BLaER1 treated with 17β-estradiol and CSF1 and Interleukin-3, amounts not matched to agents 10 nM and 100 nM (cell line): ENCODE measurements around the gene ROBO1.
A peak's percentile ranks its signal among the peaks of the same experiment; 100 is the strongest.

Experiments used
- H3K27ac ChIP-seq, 11 experiments: shearing (Covaris generic); formaldehyde crosslinking; 2 replicates each; pipeline ENCODE4 v1.8.1; 2022
- H3K27me3 ChIP-seq, 11 experiments: shearing (Covaris generic); formaldehyde crosslinking; 2 replicates each; pipeline ENCODE4 v1.8.1; 2022
- H3K36me3 ChIP-seq, 11 experiments: shearing (Covaris generic); formaldehyde crosslinking; 2 replicates each; pipeline ENCODE4 v1.8.1; 2022
- H3K4me1 ChIP-seq, 10 experiments: shearing (Covaris generic); formaldehyde crosslinking; 2 replicates each; pipeline ENCODE4 v1.8.1; 2022
- H3K4me2 ChIP-seq, 11 experiments: shearing (Covaris generic); formaldehyde crosslinking; 2 replicates each; pipeline ENCODE4 v1.8.1; 2022
- H3K4me3 ChIP-seq, 10 experiments: shearing (Covaris generic); formaldehyde crosslinking; 2 replicates each; pipeline ENCODE4 v1.8.1; 2022
- H3K9ac ChIP-seq, 11 experiments: shearing (Covaris generic); formaldehyde crosslinking; 2 replicates each; pipeline ENCODE4 v1.8.1; 2022
- H3K9me3 ChIP-seq, 11 experiments: shearing (Covaris generic); formaldehyde crosslinking; replicated peaks in 1 of 11; 2 replicates each; pipeline ENCODE4 v1.8.1; 2022
- H4K20me1 ChIP-seq, 11 experiments: shearing (Covaris generic); formaldehyde crosslinking; 2 replicates each; pipeline ENCODE4 v1.8.1; 2022
- Cebpa-rat ChIP-seq, 11 experiments: shearing (Covaris generic); IDR thresholded peaks; 2 replicates each; pipeline ENCODE4 v1.8.1; 2022

Gene ROBO1

GRCh38 chr3:78666470-78666800, 1101.4 kb downstream of the ROBO1 start:
- no peak for TF ChIP-seq Cebpa-rat (IDR thresholded peaks at IDR 0.05)
- H3K27ac ChIP-seq = no peak overlapping the region

GRCh38 chr3:78665776-78666469, 1101.9 kb downstream of the ROBO1 start:
- peaks cover 18 to 92% (median 60%) of the 10 kb centered on the region in 11 experiments for H3K36me3 ChIP-seq
- H3K4me2 ChIP-seq = no peak overlapping the region
- no peak overlapping the region for H3K27ac ChIP-seq

More at GRCh38 chr3:78666470-78666800, 1101.4 kb downstream of the ROBO1 start:
- H3K4me1 ChIP-seq = 0 out of 20 replicates have a peak, but pooled peaks cover 0 to 5% (median 0%) of the 10 kb centered on the region in 10 experiments
- H4K20me1 ChIP-seq = no peaks in the 10 kb centered on the region
- H3K36me3 ChIP-seq = peaks cover 18 to 90% (median 64%) of the 10 kb centered on the region in 11 experiments
- no peaks in the 10 kb centered on the region for H3K27me3 ChIP-seq
- no peak overlapping the region for H3K4me2 ChIP-seq
- no peaks in the 10 kb centered on the region for H3K9me3 ChIP-seq
- H3K9ac ChIP-seq = no peak overlapping the region
- H3K4me3 ChIP-seq = no peak overlapping the region

GRCh38 chr3:78665101-78665500, 1102.7 kb downstream of the ROBO1 start:
- Histone ChIP-seq H3K27ac (no peak overlapping the region), H3K9me3 (no peaks in the 10 kb centered on the region), H3K4me1 (0 out of 20 replicates have a peak, but pooled peaks cover 0 to 5% (median 0%) of the 10 kb centered on the region in 10 experiments), H3K27me3 (no peaks in the 10 kb centered on the region), H3K9ac (no peak overlapping the region), H3K4me3 (no peak overlapping the region), H3K36me3 (peaks cover 16 to 93% (median 54%) of the 10 kb centered on the region in 11 experiments), H3K4me2 (no peak overlapping the region), H4K20me1 (no peaks in the 10 kb centered on the region)
- TF ChIP-seq Cebpa-rat (IDR thresholded peaks at IDR 0.05) = no peak

More at GRCh38 chr3:78665776-78666469, 1101.9 kb downstream of the ROBO1 start:
- Histone ChIP-seq H3K4me3 (no peak overlapping the region), H3K4me1 (0 out of 20 replicates have a peak, but pooled peaks cover 0 to 5% (median 0%) of the 10 kb centered on the region in 10 experiments), H3K9me3 (no peaks in the 10 kb centered on the region), H4K20me1 (no peaks in the 10 kb centered on the region), H3K27me3 (no peaks in the 10 kb centered on the region), H3K9ac (no peak overlapping the region)
- TF ChIP-seq Cebpa-rat (IDR thresholded peaks at IDR 0.05) = no peak

- no peaks in the 10 kb centered on the region for H3K27me3 ChIP-seq
- H3K4me2 ChIP-seq = no peak overlapping the region
- no peak for TF ChIP-seq Cebpa-rat (IDR thresholded peaks at IDR 0.05)
- no peaks in the 10 kb centered on the region for H4K20me1 ChIP-seq
- H3K4me3 ChIP-seq = no peak overlapping the region
- no peak overlapping the region for H3K9ac ChIP-seq
- peaks cover 13 to 91% (median 49%) of the 10 kb centered on the region in 11 experiments; a peak in 21 of 22 replicates for H3K36me3 ChIP-seq
- H3K4me1 ChIP-seq = 0 out of 20 replicates have a peak, but pooled peaks cover 0 to 5% (median 0%) of the 10 kb centered on the region in 10 experiments
- H3K9me3 ChIP-seq = no peaks in the 10 kb centered on the region
- no peak overlapping the region for H3K27ac ChIP-seq
Measured at GRCh38 chr3:78660957-78661356, 1106.8 kb downstream of the ROBO1 start.

- Histone ChIP-seq H3K36me3 (peaks cover 15 to 91% (median 48%) of the 10 kb centered on the region in 11 experiments), H3K4me3 (no peak overlapping the region), H3K4me2 (no peak overlapping the region), H4K20me1 (no peaks in the 10 kb centered on the region), H3K4me1 (0 out of 20 replicates have a peak, but pooled peaks cover 0 to 5% (median 0%) of the 10 kb centered on the region in 10 experiments), H3K27ac (no peak overlapping the region), H3K9ac (no peak overlapping the region), H3K27me3 (no peaks in the 10 kb centered on the region), H3K9me3 (no peaks in the 10 kb centered on the region)
- no peak for TF ChIP-seq Cebpa-rat (IDR thresholded peaks at IDR 0.05)
Measured at GRCh38 chr3:78659386-78659987, 1108.3 kb downstream of the ROBO1 start.

- Histone ChIP-seq H3K27ac (no peak overlapping the region), H3K9me3 (no peaks in the 10 kb centered on the region), H3K4me2 (no peak overlapping the region), H3K9ac (no peak overlapping the region), H3K27me3 (no peaks in the 10 kb centered on the region), H4K20me1 (no peaks in the 10 kb centered on the region), H3K4me3 (no peak overlapping the region), H3K36me3 (peaks cover 0 to 67% (median 37%) of the 10 kb centered on the region in 11 experiments; a peak in 18 of 22 replicates), H3K4me1 (peaks cover 0 to 28% (median 11%) of the 10 kb centered on the region in 10 experiments; a peak in 14 of 20 replicates)
- no peak for TF ChIP-seq Cebpa-rat (IDR thresholded peaks at IDR 0.05)
Measured at GRCh38 chr3:78647726-78648125, 1120.1 kb downstream of the ROBO1 start.

- Histone ChIP-seq H3K9ac (peak overlapping the region in 7 of 11 experiments; percentile 9 to 69 (median 58); a peak in 13 of 22 replicates), H3K4me1 (peaks cover 0 to 28% (median 11%) of the 10 kb centered on the region in 10 experiments; a peak in 14 of 20 replicates), H4K20me1 (no peaks in the 10 kb centered on the region), H3K4me2 (peak overlapping the region in 7 of 11 experiments; percentile 9 to 79 (median 47); a peak in 12 of 22 replicates), H3K4me3 (peak overlapping the region in 1 of 10 experiments; percentile 27; a peak in 2 of 20 replicates), H3K27me3 (no peaks in the 10 kb centered on the region), H3K9me3 (no peaks in the 10 kb centered on the region), H3K36me3 (peaks cover 0 to 66% (median 25%) of the 10 kb centered on the region in 11 experiments; a peak in 14 of 22 replicates), H3K27ac (peak overlapping the region; percentile 3 to 85 (median 75); a peak in 19 of 22 replicates)
- no peak for TF ChIP-seq Cebpa-rat (IDR thresholded peaks at IDR 0.05)
Measured at GRCh38 chr3:78645628-78646310, 1122.0 kb downstream of the ROBO1 start.

- peaks cover 0 to 28% (median 11%) of the 10 kb centered on the region in 10 experiments; a peak in 14 of 20 replicates for H3K4me1 ChIP-seq
- H3K36me3 ChIP-seq = peaks cover 0 to 66% (median 16%) of the 10 kb centered on the region in 11 experiments; a peak in 15 of 22 replicates
- H3K4me2 ChIP-seq = peak overlapping the region in 7 of 11 experiments; percentile 9 to 79 (median 59); a peak in 11 of 22 replicates
- no peaks in the 10 kb centered on the region for H3K9me3 ChIP-seq
- H3K4me3 ChIP-seq = no peak overlapping the region
- H3K27me3 ChIP-seq = no peaks in the 10 kb centered on the region
- peak overlapping the region; percentile 3 to 85 (median 75); a peak in 18 of 22 replicates for H3K27ac ChIP-seq
- TF ChIP-seq Cebpa-rat (IDR thresholded peaks at IDR 0.05) = no peak
- no peaks in the 10 kb centered on the region for H4K20me1 ChIP-seq
- H3K9ac ChIP-seq = peak overlapping the region in 3 of 11 experiments; percentile 9 to 69 (median 61); a peak in 3 of 22 replicates
Measured at GRCh38 chr3:78644847-78645246, 1123.0 kb downstream of the ROBO1 start.
